Testis (tissue), 2 donors: ENCODE measurements around the gene PGP.

Experiments used
- POLR2A ChIP-seq: fragments of 450-650 bp; IDR thresholded peaks from one replicate; pipeline ENCODE4 v1.6.1; 2017; ENCODE audit warnings: antibody characterized with exemption, mild to moderate bottlenecking, moderate library complexity
- TF ChIP-seq, protein P1 (sequence below), 3 experiments: fragments of 450-650 bp in 2 of 3; fragments of 200-600 bp in 1 of 3; sonication (generic) in 1 of 3; IDR thresholded peaks; one replicate each; pipeline ENCODE4 v1.5.1; 2016 to 2019; ENCODE audit warnings: antibody characterized with exemption in 3 of 3, mild to moderate bottlenecking in 2 of 3, moderate library complexity in 1 of 3

DNA sequence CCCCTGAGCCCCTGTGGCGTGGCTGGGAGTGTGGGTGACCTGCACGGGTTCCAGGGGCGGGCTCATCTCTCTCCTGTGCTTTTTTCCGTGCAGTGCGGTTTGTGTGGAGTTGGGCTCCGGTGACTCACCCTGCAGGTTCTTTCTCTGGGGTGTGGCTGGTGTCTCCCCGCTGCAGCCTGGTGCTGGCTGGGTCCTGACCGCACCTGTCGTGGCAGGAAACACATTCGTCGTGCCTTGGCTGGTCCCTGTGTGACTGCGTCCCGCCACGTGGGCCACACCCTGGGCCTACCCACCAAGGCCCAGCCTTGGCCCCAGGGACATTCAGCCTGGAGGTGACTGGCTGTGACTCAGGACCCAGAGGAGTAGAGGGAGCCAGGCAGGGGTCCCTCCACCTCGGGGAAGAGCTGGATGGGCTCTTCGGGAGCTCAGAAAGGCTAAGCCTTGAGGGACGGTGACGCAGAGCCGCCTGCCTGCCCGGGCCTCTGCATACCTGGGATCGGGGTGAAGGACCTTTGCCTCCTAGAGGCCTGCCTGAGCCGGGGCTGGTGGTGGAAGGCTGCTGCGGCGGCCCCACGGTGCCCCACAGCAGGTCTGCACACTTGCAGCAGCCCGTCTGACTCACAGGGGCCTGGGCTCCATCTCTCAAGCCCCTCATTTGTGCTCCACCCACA lies 51.3 kb downstream of the PGP start:
- TF ChIP-seq, protein P1, sequence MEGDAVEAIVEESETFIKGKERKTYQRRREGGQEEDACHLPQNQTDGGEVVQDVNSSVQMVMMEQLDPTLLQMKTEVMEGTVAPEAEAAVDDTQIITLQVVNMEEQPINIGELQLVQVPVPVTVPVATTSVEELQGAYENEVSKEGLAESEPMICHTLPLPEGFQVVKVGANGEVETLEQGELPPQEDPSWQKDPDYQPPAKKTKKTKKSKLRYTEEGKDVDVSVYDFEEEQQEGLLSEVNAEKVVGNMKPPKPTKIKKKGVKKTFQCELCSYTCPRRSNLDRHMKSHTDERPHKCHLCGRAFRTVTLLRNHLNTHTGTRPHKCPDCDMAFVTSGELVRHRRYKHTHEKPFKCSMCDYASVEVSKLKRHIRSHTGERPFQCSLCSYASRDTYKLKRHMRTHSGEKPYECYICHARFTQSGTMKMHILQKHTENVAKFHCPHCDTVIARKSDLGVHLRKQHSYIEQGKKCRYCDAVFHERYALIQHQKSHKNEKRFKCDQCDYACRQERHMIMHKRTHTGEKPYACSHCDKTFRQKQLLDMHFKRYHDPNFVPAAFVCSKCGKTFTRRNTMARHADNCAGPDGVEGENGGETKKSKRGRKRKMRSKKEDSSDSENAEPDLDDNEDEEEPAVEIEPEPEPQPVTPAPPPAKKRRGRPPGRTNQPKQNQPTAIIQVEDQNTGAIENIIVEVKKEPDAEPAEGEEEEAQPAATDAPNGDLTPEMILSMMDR (IDR thresholded peaks at IDR 0.05): no peak
- no peak for TF ChIP-seq POLR2A
